SU-DHL-6 (cell line): ENCODE results near the gene FZD7.

Experiments used
- CTCF ChIP-seq: fragments of 200-600 bp; sonication (generic); IDR thresholded peaks from one replicate; pipeline ENCODE4 v1.5.1; 2017; ENCODE audit warnings: antibody characterized with exemption, mild to moderate bottlenecking, low read length, moderate library complexity; ENCODE audit not compliant: insufficient read depth, poor library complexity, severe bottlenecking
- EZH2phosphoT487 ChIP-seq: fragments of 200-600 bp; sonication (generic), shearing (Covaris generic); conservative IDR thresholded peaks from 2 replicates; pipeline ENCODE4 v1.6.1; 2018; ENCODE audit warnings: mild to moderate bottlenecking, antibody characterized with exemption, low read length, moderate library complexity, mixed read lengths

GRCh38 chr2:202024871-202025270, 8.8 kb upstream of the FZD7 start:
- TF ChIP-seq CTCF (no peak), EZH2phosphoT487 (no peak)
